Fibroblast of mammary gland (primary cell): Measurements from ENCODE around the gene ZNF853.

Source experiments
- DNase-seq: peaks from one replicate; pipeline ENCODE4 v3.0.0-alpha.2; 2010; ENCODE audit warnings: low read depth
- H3K4me3 ChIP-seq: 2 replicates; pipeline ENCODE4 v1.5.1; 2011; ENCODE audit warnings: low read depth, mild to moderate bottlenecking, low read length, moderate library complexity; ENCODE audit not compliant: control insufficient read depth
- TF ChIP-seq, protein P1 (sequence below): conservative IDR thresholded peaks from 2 replicates; pipeline ENCODE4 v1.5.1; 2011; ENCODE audit warnings: low read depth, low read length, inconsistent platforms; ENCODE audit not compliant: control insufficient read depth, insufficient read depth

The ZNF853 gene

DNA sequence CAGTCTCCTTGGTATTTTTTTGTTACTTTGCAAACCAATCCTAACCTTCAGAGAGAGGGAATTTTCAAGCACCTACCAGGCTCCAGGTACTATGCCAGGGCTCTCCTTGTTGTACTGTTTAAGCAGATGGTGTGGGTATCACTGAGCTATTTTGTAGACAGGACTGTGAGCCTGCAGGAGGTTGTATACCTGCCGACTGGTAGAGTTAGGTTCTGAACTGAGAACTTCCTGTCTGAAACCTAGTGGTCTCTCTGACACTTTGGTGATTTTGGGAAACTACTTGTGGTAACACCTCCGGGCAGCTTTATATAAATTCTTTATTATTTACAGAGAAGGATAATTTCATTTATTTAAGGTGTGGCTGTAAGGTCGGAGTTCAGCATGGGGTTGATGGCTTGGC lies 4.6 kb downstream of the ZNF853 start:
- no peak for DNase-seq
- H3K4me3 ChIP-seq: no peak overlapping the region
- TF ChIP-seq, protein P1, sequence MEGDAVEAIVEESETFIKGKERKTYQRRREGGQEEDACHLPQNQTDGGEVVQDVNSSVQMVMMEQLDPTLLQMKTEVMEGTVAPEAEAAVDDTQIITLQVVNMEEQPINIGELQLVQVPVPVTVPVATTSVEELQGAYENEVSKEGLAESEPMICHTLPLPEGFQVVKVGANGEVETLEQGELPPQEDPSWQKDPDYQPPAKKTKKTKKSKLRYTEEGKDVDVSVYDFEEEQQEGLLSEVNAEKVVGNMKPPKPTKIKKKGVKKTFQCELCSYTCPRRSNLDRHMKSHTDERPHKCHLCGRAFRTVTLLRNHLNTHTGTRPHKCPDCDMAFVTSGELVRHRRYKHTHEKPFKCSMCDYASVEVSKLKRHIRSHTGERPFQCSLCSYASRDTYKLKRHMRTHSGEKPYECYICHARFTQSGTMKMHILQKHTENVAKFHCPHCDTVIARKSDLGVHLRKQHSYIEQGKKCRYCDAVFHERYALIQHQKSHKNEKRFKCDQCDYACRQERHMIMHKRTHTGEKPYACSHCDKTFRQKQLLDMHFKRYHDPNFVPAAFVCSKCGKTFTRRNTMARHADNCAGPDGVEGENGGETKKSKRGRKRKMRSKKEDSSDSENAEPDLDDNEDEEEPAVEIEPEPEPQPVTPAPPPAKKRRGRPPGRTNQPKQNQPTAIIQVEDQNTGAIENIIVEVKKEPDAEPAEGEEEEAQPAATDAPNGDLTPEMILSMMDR: no peak

DNA sequence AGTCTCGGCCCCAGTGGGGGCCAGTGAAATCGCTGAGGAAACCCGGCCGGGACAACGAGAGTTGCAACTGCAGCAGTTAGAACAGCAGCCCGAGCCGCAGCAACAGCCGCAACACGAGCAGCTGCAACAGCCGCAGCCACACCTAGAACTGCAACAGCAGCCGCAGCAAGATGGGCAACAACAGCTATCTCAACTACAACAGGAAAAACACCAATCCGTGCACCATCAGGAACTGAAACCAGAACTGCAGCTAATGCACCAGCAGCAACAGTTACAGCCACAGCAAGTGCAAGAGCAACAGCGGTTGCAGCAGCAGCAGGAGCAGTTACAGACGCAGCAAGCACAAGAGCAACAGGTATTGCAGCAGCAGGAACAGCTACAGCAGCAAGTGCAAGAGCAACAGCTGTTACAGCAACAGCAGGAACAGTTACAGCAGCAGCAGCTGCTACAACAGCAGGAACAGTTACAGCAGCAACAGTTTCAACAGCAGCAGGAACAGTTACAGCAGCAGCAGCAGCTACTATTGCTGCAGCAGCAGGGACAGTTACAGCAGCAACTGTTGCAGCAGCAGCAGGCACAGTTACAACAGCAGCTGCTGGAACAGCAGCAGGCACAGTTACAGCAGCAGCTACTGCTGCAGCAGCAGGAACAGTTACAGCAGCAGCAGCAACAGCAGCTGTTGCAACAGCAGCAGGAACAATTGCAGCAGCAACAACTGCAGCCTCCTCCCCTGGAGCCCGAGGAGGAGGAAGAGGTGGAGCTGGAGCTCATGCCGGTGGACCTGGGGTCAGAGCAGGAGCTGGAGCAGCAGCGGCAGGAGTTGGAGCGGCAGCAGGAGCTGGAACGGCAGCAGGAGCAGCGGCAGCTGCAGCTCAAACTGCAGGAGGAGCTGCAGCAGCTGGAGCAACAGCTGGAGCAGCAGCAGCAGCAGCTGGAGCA lies 6.1 kb downstream of the ZNF853 start:
- TF ChIP-seq, protein P1: no peak
- no peak for DNase-seq
- H3K4me3 ChIP-seq: no peak overlapping the region

DNA sequence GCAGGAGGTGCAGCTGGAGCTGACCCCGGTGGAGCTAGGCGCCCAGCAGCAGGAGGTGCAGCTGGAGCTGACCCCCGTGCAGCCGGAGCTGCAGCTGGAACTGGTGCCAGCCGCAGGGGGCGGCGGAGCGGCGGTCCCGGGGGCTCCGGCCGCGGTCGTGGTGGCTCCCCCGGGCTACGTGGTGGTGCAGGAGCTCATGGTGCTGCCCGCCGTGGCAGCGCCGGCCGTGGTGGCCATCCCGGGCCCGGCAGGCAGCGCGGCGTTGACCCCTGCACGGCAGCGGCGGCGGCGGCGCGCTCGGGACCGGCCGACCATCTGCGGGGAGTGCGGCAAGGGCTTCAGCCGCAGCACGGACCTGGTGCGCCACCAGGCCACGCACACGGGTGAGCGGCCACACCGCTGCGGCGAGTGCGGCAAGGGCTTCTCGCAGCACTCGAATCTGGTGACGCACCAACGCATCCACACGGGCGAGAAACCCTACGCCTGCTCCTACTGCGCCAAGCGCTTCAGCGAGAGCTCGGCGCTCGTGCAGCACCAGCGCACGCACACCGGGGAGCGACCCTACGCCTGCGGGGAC lies 6.8 kb downstream of the ZNF853 start:
- DNase-seq: no peak
- H3K4me3 ChIP-seq: no peak overlapping the region
- TF ChIP-seq, protein P1: no peak

DNA sequence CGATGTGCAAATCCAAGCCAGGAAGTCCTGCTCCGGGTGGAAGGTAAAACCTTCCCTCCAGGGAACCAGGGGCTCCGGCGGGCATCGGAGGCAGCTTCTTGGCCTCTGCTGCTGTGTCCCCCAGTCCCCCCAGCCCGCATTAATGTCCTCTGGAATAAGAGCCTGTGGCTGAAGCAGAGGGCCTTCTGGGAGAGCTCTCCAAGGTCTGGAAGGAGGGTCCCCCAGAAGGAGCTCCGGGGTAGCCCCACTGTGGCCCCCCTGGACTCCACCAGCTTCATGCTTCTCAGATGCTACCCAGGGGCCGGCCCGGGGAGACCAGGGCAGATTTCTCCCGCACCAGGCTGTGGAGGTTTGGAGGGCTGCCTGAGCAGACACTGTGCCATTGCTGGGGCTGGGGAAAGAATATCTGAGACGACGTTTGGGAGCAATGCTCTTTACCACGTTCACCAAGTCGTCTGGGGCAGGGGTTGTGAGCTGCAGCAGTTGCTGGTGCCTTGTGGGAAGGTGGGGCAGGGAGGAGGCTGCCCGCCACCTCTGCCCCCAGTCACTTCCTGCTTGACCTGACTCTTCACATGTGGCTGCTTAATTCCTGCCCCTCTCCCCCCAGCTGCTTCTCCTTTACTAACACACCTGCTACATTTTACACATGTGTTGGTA lies 8.3 kb downstream of the ZNF853 start:
- DNase-seq: no peak
- TF ChIP-seq, protein P1: no peak
- H3K4me3 ChIP-seq: no peak overlapping the region

DNA sequence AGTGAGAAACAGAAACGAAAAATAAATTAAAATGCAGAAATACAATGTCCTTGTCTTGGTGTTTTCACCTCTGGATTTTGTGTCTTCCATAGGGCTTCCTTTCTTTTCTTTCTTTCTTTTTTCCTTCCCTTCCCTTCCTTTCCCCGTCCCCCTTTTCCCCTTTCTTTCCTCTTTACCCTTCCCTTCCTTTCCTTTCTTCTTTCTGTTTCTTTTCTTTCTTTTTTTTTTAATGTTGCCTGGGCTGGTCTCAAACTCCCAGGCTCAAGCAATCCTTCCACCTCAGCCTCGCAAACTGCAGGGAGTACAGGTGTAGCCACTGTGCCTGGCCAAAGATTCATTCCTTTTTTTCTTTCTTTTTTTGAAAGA lies 8.8 kb downstream of the ZNF853 start:
- TF ChIP-seq, protein P1: no peak
- no peak for DNase-seq
- no peak overlapping the region for H3K4me3 ChIP-seq

DNA sequence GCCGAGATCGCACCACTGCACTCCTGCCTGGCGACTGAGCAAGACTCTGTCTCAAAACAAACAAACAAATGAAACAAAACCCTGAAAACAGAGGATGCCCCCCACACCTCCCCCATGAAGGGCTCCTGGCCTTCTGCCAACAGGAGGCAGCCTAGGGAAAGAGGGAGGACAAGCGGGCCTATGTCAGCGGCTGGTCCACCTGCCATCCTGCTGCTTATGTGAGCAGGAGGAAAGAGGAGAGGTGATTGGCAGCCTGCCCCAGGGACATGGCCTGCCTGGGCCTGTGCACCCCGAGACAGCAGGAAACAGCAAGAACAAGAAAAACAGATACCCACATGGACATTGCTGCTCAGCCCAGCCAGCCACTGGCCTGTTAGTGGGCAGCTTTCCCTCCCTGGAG lies 12.6 kb downstream of the ZNF853 start:
- TF ChIP-seq, protein P1: no peak
- no peak overlapping the region for H3K4me3 ChIP-seq
- DNase-seq: no peak
